Spleen (tissue), 3 donors: ENCODE results near the gene GLOD5.

ENCODE experiments used
- POLR2A ChIP-seq, 3 donors: fragments of 450-650 bp; IDR thresholded peaks; one replicate each; pipeline ENCODE4 v1.5.1; 2017; ENCODE audit warnings: antibody characterized with exemption in 3 of 3, mild to moderate bottlenecking in 1 of 3
- POLR2AphosphoS5 ChIP-seq, 3 donors: sonication (generic); formaldehyde crosslinking; IDR thresholded peaks; one replicate each; pipeline ENCODE4 v1.5.1; 2017; ENCODE audit warnings: antibody characterized with exemption in 3 of 3

GRCh38 chrX:48737940-48738339 is 23.6 kb upstream of the GLOD5 start:
- TF ChIP-seq POLR2AphosphoS5 (IDR thresholded peaks at IDR 0.05) (no peak), POLR2A (IDR thresholded peaks at IDR 0.05) (no peak)
